Tibial nerve (tissue), 4 donors: ENCODE data around the gene RPL28. TPM values are rescaled to one million over a fixed set of nuclear protein-coding genes. Genes with fewer than 3 reads are reported as not detected.
A peak's percentile ranks its signal among the peaks of the same experiment; 100 is the strongest.
"Not testable (repeated sequence)": the region's sequence is repeated elsewhere in the genome, so short reads cannot be mapped to it uniquely, and the experiment has no call there.

Experiments used
- DNase-seq, 2 donors: peaks; one replicate each; pipeline ENCODE4 v3.0.0-alpha.2; 2019; ENCODE audit warnings: low spot score in 2 of 2
- H3K27ac ChIP-seq, 4 donors: fragments of 200-600 bp; sonication (generic) in 3 of 4; one replicate each; pipeline ENCODE4 v1.5.1; 2017 to 2019; ENCODE audit warnings: mild to moderate bottlenecking in 1 of 4
- H3K27me3 ChIP-seq, 2 donors: fragments of 200-600 bp; sonication (generic) in 1 of 2; one replicate each; pipeline versions ENCODE4 v1.5.1 to v1.6.0; 2017 to 2019
- H3K36me3 ChIP-seq, 3 donors: fragments of 200-600 bp; sonication (generic); one replicate each; pipeline ENCODE4 v1.5.1; 2018 to 2019
- H3K4me1 ChIP-seq, 4 donors: fragments of 200-600 bp; sonication (generic) in 3 of 4; one replicate each; pipeline ENCODE4 v1.5.1; 2017 to 2019
- H3K4me3 ChIP-seq, 4 donors: fragments of 200-600 bp; sonication (generic) in 3 of 4; one replicate each; pipeline ENCODE4 v1.5.1; 2017 to 2019; ENCODE audit warnings: mild to moderate bottlenecking in 1 of 4, moderate library complexity in 1 of 4
- H3K9me3 ChIP-seq, 4 donors: fragments of 200-600 bp; sonication (generic) in 3 of 4; one replicate each; pipeline ENCODE4 v1.5.1; 2017 to 2019
- EP300 ChIP-seq, 2 donors: sonication (generic); formaldehyde crosslinking; IDR thresholded peaks; one replicate each; pipeline ENCODE4 v1.6.1; 2017; ENCODE audit warnings: antibody characterized with exemption in 2 of 2, mild to moderate bottlenecking in 1 of 2
- POLR2A ChIP-seq, 2 donors: fragments of 450-650 bp; IDR thresholded peaks; one replicate each; pipeline ENCODE4 v1.6.1; 2017; ENCODE audit warnings: antibody characterized with exemption in 2 of 2, mild to moderate bottlenecking in 2 of 2, moderate library complexity in 2 of 2
- WGBS, 2 donors: methylation state at CpG; one replicate each; pipeline ENCODE4 v1.1.5; 2018; 5-methylcytosine and 5-hydroxymethylcytosine counted together
- total RNA-seq, 4 donors: library from RNA; depleted of rRNA; stranded (reverse); fragments of >200 nt; gene quantifications; one replicate each; pipeline ENCODE4 v1.1.0, GENCODE V29; 2016
- TF ChIP-seq, protein P1 (sequence below), 5 experiments: fragments of 200-600 bp in 3 of 5; fragments of 450-650 bp in 2 of 5; sonication (generic) in 3 of 5; IDR thresholded peaks; one replicate each; pipeline ENCODE4 v1.5.1; 2016 to 2019; ENCODE audit warnings: antibody characterized with exemption in 5 of 5, mild to moderate bottlenecking in 3 of 5, moderate library complexity in 2 of 5

Gene RPL28
- total RNA-seq, 4 donors from 2014 or later: 266 to 574 (median 354) TPM

GRCh38 chr19:55410168-55410567, 24.4 kb downstream of the RPL28 start:
- WGBS, 2 donors: 95 to 96% methylated on average over 2 of the region's 2 CpGs

DNA sequence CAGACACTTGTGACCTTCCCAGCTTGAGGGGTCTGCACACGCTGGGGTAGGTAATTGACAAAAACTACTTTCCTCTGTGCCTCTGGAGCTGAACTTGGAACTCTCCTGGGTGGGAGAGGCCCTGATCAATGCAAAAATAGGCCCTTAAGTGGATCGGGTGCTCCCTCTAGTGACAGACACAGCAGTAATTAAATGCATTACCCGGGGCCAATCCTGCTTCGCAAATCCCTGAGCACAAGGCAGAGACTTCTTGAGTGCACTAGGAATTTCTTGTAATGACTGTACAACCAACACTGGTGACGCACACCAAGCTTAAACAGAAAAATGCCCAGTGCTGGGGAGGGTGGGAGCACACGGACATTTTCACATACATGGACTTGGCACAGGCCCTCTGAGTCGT, 32.5 kb downstream of the RPL28 start:
- H3K27me3 ChIP-seq: no peaks in the 10 kb centered on the region
- peaks cover 0 to 8% (median 0%) of the 10 kb centered on the region in 4 donors for H3K4me1 ChIP-seq
- H3K36me3 ChIP-seq: no peaks in the 10 kb centered on the region
- H3K27ac ChIP-seq: peak overlapping the region in 2 of 4 donors; percentile 43 to 58
- TF ChIP-seq, protein P1, sequence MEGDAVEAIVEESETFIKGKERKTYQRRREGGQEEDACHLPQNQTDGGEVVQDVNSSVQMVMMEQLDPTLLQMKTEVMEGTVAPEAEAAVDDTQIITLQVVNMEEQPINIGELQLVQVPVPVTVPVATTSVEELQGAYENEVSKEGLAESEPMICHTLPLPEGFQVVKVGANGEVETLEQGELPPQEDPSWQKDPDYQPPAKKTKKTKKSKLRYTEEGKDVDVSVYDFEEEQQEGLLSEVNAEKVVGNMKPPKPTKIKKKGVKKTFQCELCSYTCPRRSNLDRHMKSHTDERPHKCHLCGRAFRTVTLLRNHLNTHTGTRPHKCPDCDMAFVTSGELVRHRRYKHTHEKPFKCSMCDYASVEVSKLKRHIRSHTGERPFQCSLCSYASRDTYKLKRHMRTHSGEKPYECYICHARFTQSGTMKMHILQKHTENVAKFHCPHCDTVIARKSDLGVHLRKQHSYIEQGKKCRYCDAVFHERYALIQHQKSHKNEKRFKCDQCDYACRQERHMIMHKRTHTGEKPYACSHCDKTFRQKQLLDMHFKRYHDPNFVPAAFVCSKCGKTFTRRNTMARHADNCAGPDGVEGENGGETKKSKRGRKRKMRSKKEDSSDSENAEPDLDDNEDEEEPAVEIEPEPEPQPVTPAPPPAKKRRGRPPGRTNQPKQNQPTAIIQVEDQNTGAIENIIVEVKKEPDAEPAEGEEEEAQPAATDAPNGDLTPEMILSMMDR (IDR thresholded peaks at IDR 0.05): peak; percentile 53 to 77 (median 68)
- TF ChIP-seq POLR2A (IDR thresholded peaks at IDR 0.05): no peak
- no peak for TF ChIP-seq EP300 (IDR thresholded peaks at IDR 0.05)
- 7 to 21% methylated on average over 7 of the region's 7 CpGs for WGBS, 2 donors
- H3K9me3 ChIP-seq: no peaks in the 10 kb centered on the region
- H3K4me3 ChIP-seq: no peak overlapping the region
- peak in 1 of 2 donors; percentile 54 for DNase-seq

More at GRCh38 chr19:55410168-55410567, 24.4 kb downstream of the RPL28 start:
- Histone ChIP-seq H3K9me3 (no peaks in the 10 kb centered on the region), H3K4me3 (no peak overlapping the region), H3K36me3 (peaks cover 0 to 7% (median 0%) of the 10 kb centered on the region in 3 donors), H3K4me1 (peaks cover 0 to 23% (median 13%) of the 10 kb centered on the region in 4 donors), H3K27ac (no peak overlapping the region), H3K27me3 (no peaks in the 10 kb centered on the region)
- TF ChIP-seq, protein P1 (IDR thresholded peaks at IDR 0.05): no peak
- no peak for TF ChIP-seq EP300 (IDR thresholded peaks at IDR 0.05)
- no peak for TF ChIP-seq POLR2A (IDR thresholded peaks at IDR 0.05)
- no peak for DNase-seq

DNA sequence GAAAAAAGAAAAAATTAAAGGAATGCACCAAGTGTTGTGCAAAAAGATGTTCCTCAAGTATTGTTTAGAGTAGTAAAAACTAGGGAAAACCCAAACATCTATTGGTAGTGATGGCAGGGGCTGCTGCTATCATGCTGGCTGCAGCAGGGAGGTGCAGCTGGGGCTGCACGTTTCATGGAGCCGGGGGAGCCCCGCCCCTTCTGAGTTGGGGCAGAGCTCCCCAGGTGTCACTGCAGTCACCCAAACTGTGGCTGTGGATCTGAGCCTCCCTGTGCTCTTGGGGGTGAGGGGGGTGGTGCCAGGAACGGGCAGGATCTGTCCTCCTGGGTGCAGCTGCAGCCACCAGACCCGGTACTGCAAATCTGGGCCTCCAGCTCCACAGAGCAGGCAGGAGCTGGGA, 33.4 kb downstream of the RPL28 start:
- Histone ChIP-seq H3K4me3 (no peak overlapping the region), H3K9me3 (no peaks in the 10 kb centered on the region), H3K4me1 (peaks cover 0 to 16% (median 0%) of the 10 kb centered on the region in 4 donors), H3K27ac (peak overlapping the region in 1 of 4 donors; percentile 6), H3K27me3 (peaks cover 0 to 7% of the 10 kb centered on the region in 2 donors), H3K36me3 (no peaks in the 10 kb centered on the region)
- WGBS, 2 donors: 57 to 61% methylated on average over 4 to 5 of the region's 5 CpGs
- TF ChIP-seq, protein P1 (IDR thresholded peaks at IDR 0.05): no peak
- TF ChIP-seq POLR2A (IDR thresholded peaks at IDR 0.05) (no peak), EP300 (IDR thresholded peaks at IDR 0.05) (no peak)
- DNase-seq: no peak

- Histone ChIP-seq H3K36me3 (no peaks in the 10 kb centered on the region), H3K4me1 (peaks cover 0 to 21% (median 2%) of the 10 kb centered on the region in 4 donors), H3K9me3 (no peaks in the 10 kb centered on the region), H3K27me3 (peaks cover 0 to 13% of the 10 kb centered on the region in 2 donors), H3K27ac (peak overlapping the region in 1 of 4 donors; percentile 6), H3K4me3 (no peak overlapping the region)
- TF ChIP-seq POLR2A (IDR thresholded peaks at IDR 0.05) (no peak), EP300 (IDR thresholded peaks at IDR 0.05) (no peak)
- TF ChIP-seq, protein P1 (IDR thresholded peaks at IDR 0.05): no peak
- WGBS, 2 donors: 61 to 70% methylated on average over 5 of the region's 5 CpGs
- no peak for DNase-seq
Observed at GRCh38 chr19:55419624-55420236, 34.0 kb downstream of the RPL28 start.

DNA sequence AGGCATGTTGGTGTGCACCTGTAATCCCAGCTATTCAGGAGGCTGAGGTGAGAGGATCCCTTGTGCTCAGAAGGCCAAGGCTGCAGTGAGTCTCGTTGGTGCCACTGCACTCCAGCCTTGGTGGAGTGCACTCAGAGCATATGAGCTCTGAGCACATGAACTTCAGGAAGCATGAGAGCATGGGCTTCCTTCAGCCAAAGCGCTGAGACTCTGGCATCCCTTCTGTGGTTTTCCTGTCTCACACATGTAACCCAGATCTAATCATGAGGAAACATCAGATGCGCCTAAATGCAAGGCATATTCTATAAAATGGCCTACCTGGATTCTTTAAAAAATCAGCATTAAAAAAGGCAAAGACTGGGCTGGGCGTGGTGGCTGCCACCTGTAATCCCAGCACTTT, 35.5 kb downstream of the RPL28 start:
- H3K27me3 ChIP-seq: peaks cover 0 to 18% of the 10 kb centered on the region in 2 donors
- H3K36me3 ChIP-seq, DNase-seq, H3K9me3 ChIP-seq, H3K4me3 ChIP-seq, H3K27ac ChIP-seq: not testable (repeated sequence)
- WGBS, 2 donors: 64 to 80% methylated on average over 4 of the region's 4 CpGs
- peaks cover 0 to 21% (median 4%) of the 10 kb centered on the region in 4 donors for H3K4me1 ChIP-seq
